NCI-H345 (cell line): Measurements from ENCODE around the gene ATP2A2.
"Not testable (repeated sequence)": the region's sequence is repeated elsewhere in the genome, so short reads cannot be mapped to it uniquely, and the experiment has no call there.

Experiments used
- DNase-seq: peaks from one replicate; lab custom pipeline; 2025; lab: John Stamatoyannopoulos, UW

ATP2A2 gene

GRCh38 chr12:110301065-110301806 is 20.2 kb downstream of the ATP2A2 start:
- no peak for DNase-seq

- no peak for DNase-seq
Measured at GRCh38 chr12:110304061-110304551, 23.1 kb downstream of the ATP2A2 start.

- DNase-seq = no peak
Measured at GRCh38 chr12:110307372-110307771, 26.3 kb downstream of the ATP2A2 start.

GRCh38 chr12:110310763-110311162 is 29.7 kb downstream of the ATP2A2 start:
- DNase-seq = no peak

DNA sequence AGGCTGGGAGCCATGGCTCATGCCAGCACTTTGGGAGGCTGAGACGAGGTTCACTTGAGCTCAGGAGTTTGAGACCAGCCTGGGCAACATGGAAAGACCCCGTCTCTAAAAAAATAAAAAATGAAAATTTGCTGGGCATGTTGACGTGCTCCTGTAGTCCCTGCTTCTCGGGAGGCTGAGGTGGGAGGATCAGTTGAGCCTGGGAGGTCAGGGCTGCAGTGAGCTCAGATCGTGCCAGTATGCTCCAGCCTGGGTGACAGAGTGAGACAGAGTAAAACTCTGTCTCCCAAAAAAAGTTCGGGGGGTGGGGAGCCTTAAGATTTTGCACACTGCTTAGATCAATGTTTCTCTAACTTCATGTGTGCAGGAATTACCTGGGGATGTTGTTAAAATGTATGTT is 30.9 kb downstream of the ATP2A2 start:
- DNase-seq = no peak

- DNase-seq = no peak
Measured at GRCh38 chr12:110312581-110313360, 31.7 kb downstream of the ATP2A2 start.

- DNase-seq = no peak
Measured at GRCh38 chr12:110314308-110314707, 33.3 kb downstream of the ATP2A2 start.

DNA sequence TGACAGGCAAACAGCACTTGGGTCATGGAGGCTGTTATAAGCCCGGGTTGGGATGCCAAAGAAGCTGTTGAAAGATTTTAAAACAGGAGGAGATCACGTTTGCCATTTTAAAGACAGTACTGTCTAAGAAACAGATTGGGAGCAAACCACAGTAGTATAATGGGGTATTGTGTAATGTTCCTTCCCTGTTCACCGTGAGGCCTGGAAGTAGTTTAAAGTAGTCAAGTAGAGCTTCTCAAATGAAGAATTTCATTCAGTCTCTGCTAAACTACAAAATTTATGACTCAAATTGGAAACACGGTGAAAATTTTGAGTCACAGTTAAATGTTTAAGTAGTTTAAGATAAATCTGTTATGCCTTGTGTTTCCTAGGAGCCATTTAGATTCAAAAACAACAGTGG is 35.8 kb downstream of the ATP2A2 start:
- no peak for DNase-seq

DNA sequence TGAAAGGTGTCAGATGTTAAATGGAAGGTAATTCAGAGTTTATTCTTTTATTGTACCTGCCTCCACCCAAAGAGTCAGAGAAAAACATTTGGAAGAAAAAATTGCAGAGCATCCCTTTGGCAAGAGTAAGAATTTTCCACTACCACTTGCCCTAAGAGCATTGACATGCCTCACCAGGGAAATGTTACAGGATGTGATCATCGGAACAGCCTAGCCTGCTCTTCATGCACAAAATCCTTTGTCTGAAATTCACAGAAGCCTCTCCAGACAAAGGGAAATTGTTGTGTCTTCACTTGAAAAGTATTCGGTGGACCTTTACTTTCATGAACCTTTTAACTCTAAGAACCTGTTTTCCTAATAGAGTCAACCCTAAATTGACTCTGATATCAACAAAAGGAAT is 36.9 kb downstream of the ATP2A2 start:
- DNase-seq = no peak

GRCh38 chr12:110320550-110320949 is 39.5 kb downstream of the ATP2A2 start:
- no peak for DNase-seq

GRCh38 chr12:110329710-110330109 is 48.7 kb downstream of the ATP2A2 start:
- no peak for DNase-seq

- no peak for DNase-seq
Measured at GRCh38 chr12:110330124-110330523, 49.1 kb downstream of the ATP2A2 start.

DNA sequence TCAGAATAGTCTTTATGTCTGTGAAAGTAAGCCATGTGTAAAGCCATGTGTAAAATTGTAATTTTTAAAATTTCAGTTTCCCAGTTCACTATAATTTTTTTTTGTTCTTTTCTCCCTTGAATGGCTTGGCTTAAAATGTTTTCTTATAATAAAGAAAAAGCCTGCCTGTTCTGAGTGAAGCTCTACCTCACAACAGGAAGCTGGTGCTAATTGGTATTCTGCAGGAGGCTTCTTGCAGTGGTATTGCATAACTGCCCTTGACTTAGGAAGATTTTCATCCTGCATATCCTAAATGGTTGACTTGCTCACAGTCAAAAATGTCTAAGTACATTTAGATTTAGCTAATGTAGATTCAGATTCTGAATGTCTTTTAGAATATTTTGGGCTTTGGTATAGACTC is 49.5 kb downstream of the ATP2A2 start:
- no peak for DNase-seq

DNA sequence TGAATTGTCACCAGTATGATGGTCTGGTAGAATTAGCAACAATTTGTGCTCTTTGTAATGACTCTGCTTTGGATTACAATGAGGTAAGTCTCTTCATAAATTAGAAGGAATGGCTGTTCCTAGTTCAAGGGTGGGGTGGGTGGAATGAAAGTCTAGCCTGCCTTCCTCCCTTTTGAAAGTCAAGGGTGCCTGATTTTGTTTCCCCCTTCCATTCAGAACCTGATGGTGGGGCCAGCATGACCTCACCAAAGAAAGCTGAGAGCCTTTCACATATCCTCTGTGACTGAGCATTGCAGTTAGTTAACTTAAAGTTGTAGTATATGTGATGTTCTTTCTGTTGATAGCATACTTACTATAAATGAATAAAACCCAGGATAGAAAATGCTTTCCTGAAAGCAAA is 52.2 kb downstream of the ATP2A2 start:
- no peak for DNase-seq

GRCh38 chr12:110335481-110336045 is 54.5 kb downstream of the ATP2A2 start:
- DNase-seq = no peak

GRCh38 chr12:110337912-110338710 is 57.1 kb downstream of the ATP2A2 start:
- DNase-seq = no peak

GRCh38 chr12:110338754-110339153 is 57.7 kb downstream of the ATP2A2 start:
- no peak for DNase-seq

GRCh38 chr12:110339184-110339952 is 58.3 kb downstream of the ATP2A2 start:
- DNase-seq = no peak

GRCh38 chr12:110340261-110340660 is 59.2 kb downstream of the ATP2A2 start:
- DNase-seq = not testable (repeated sequence)

- no peak for DNase-seq
Measured at GRCh38 chr12:110340706-110341105, 59.7 kb downstream of the ATP2A2 start.

- no peak for DNase-seq
Measured at GRCh38 chr12:110342157-110342556, 61.1 kb downstream of the ATP2A2 start.
